RWPE1 (cell line): Measurements from ENCODE around the gene NPM1.
"Not testable (repeated sequence)": the region's sequence is repeated elsewhere in the genome, so short reads cannot be mapped to it uniquely, and the experiment has no call there.

Experiments
- CTCF ChIA-PET: fragments of 350-600 bp; sonication (Branson Sonifier 250); formaldehyde crosslinking; extraction: SDS; loops from one replicate; lab custom pipeline; 2021; lab: Yijun Ruan, JAX
- POLR2A ChIA-PET: fragments of 400-600 bp; formaldehyde crosslinking; extraction: SDS; loops from one replicate; lab custom pipeline; 2020; ENCODE audit warnings: antibody characterized with exemption; ENCODE audit not compliant: low non-redundant PET; lab: Yijun Ruan, JAX
- DNase-seq: peaks from one replicate; pipeline ENCODE4 v3.0.0; 2012; ENCODE audit warnings: low spot score
- H3K27ac ChIP-seq: fragments of 450-650 bp; 2 replicates; pipeline ENCODE4 v1.5.1; 2017
- TF ChIP-seq, protein P1 (sequence below): fragments of 450-650 bp; conservative IDR thresholded peaks from 2 replicates; pipeline ENCODE4 v1.5.1; 2017; ENCODE audit warnings: low read depth, mild to moderate bottlenecking

NPM1 gene

DNA sequence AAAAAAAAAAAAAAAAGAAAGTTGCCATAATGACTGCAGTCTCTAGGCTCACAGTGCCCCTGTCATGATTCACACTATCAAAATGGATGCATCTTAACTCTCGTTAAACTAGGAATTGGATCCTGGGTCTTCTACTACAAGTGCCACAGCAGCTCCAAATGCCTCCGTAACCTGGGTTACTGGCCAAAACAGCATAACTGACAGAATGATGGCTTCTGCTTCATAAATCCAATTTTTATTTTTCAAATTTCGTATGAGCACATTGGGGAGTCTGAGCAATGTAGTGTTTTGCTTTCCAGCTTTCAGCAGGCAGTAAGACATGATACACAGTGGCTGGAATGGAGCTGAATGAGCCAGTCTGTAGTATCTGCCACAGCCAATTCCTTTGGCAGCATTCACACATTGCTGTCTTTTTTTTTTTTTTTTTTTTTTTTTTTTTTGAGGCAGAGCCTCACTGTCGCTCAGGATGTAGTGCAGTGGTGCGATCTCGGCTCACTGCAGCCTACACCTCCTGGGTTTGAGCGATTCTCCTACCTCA lies 36.0 kb upstream of the NPM1 start:
- no peak for DNase-seq
- CTCF ChIA-PET: interaction anchor here (0.8 to 1.1 kb wide), 2 partner anchors 10 to 248 kb away, joined by 3 read pairs; no protein-coding TSS in a partner anchor
- POLR2A ChIA-PET: no interaction called here
- TF ChIP-seq, protein P1, sequence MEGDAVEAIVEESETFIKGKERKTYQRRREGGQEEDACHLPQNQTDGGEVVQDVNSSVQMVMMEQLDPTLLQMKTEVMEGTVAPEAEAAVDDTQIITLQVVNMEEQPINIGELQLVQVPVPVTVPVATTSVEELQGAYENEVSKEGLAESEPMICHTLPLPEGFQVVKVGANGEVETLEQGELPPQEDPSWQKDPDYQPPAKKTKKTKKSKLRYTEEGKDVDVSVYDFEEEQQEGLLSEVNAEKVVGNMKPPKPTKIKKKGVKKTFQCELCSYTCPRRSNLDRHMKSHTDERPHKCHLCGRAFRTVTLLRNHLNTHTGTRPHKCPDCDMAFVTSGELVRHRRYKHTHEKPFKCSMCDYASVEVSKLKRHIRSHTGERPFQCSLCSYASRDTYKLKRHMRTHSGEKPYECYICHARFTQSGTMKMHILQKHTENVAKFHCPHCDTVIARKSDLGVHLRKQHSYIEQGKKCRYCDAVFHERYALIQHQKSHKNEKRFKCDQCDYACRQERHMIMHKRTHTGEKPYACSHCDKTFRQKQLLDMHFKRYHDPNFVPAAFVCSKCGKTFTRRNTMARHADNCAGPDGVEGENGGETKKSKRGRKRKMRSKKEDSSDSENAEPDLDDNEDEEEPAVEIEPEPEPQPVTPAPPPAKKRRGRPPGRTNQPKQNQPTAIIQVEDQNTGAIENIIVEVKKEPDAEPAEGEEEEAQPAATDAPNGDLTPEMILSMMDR: no peak
- no peak overlapping the region for H3K27ac ChIP-seq

DNA sequence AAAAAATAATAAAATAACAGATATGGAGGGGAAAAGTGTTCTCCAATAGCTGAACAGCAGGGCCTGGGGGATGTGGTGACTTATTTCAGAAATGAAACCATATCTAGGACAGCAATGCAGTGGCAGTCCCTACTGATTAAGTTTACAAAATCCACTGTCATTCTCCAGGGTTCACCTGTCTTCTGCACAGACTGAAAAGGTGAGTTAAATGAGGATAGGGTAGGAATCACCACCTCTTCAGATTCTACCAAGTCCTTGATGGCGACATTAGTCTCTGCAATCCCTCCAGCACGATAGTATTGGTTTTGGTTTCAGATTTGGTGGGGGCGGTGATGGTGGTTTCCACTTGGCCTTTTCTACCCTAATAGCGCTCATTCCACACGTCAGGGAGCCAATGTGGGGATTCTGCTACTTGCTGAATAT lies 32.3 kb upstream of the NPM1 start:
- H3K27ac ChIP-seq: no peak overlapping the region
- no peak for DNase-seq
- TF ChIP-seq, protein P1: no peak
- ChIA-PET CTCF (no interaction called here), POLR2A (no interaction called here)

DNA sequence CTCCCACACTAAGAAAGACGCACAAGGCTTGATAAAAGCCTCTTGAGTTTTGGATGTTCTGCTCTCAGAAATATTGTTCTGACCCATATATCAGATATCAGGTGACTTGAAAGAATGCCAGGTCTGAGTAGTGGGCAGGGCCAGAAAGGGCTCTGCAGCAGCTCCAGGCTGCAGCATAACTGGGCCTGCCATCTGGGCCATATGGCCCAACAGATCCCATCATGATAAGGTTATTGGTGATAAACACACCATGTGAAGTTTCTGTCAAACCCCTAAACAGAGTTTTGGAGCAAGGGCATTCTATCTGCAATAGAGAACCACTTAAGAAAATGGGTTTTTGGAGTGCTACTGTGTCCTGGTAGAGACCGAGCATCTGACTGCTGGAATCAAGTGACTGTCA lies 29.8 kb upstream of the NPM1 start:
- no peak for DNase-seq
- TF ChIP-seq, protein P1: no peak
- ChIA-PET CTCF (interaction anchor here (0.5 to 0.6 kb wide), 2 partner anchors 185 to 441 kb away, joined by 3 read pairs; no protein-coding TSS in a partner anchor), POLR2A (no interaction called here)
- no peak overlapping the region for H3K27ac ChIP-seq

DNA sequence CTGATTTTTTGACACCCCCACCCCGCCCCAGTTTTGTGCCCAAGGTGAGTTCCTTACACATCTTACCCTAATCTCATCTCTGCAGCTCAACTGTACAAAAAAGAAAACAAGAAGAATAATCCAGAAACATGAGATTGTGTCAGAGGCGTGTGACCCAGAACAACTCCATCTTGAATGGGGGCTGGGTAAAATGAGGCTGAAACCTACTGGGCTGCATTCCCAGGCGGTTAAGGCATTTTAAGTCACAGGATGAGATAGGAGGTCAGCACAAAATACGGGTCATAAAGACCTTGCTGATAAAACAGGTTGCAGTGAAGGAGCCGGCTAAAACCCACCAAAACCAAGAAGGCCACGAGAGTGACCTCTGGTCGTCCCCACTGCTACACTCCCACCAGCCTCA lies 26.5 kb upstream of the NPM1 start:
- DNase-seq, H3K27ac ChIP-seq, POLR2A ChIA-PET, CTCF ChIA-PET: not testable (repeated sequence)

DNA sequence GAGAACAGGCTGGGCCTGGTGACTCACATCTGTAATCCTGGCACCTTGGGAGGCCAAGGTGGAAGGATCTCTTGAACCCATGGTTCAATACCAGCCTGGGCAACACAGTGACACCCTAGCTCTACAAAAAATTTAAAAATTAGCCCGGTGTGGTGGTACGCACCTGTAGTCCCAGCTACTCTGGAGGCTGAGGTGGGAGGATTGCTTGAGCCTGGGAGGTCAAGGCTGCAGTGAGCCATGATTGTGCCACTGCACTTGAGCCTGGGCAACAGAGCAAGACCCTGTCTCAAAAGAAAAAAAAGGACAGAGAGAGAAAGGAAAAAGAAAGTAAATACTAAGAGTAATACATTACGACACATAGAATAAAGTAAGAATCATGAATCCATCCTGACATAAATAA lies 24.4 kb upstream of the NPM1 start:
- H3K27ac ChIP-seq, POLR2A ChIA-PET, DNase-seq: not testable (repeated sequence)
- CTCF ChIA-PET: interaction anchor here (0.6 kb wide), 1 partner anchor 65 kb away, joined by 3 read pairs; no protein-coding TSS in a partner anchor

DNA sequence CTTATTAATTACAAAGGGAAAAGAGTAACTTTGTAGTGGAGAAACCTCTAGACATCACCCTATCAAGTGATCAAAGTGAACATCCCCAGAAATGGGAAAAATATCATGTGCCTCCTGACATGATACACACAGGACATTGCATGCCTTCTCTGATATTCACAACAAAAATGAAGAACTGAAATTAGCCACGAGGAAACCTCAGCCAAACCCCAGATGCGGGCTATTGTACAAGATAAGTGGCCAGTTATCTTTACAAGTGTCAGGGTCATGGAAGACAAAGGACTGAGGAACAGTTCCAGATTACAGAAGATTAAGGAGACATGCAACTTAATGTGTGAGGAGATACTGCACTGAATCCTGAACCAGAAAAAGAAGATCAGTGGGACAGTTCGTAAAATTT lies 23.8 kb upstream of the NPM1 start:
- TF ChIP-seq, protein P1: no peak
- ChIA-PET CTCF (no interaction called here), POLR2A (no interaction called here)
- no peak for DNase-seq
- H3K27ac ChIP-seq: no peak overlapping the region

DNA sequence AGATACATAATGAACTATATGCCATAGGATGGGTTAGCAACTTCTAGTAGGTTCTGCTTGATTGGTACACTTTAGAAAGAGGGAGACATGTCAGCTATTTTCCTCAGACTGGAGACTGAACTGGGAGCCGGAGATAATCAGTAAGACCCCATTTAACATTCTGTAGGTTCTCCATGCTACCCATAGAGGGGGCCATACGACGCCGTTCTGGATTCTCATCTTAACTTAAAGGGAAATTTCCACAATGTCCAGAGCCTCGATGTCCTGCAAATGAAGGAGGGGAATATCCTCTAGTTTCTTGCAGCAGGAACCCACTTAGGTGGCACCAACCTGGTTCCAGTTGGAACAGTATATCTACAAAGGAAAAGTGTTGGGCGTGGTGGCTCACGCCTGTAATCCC lies 22.3 kb upstream of the NPM1 start:
- TF ChIP-seq, protein P1: no peak
- CTCF ChIA-PET: no interaction called here
- DNase-seq: no peak
- no peak overlapping the region for H3K27ac ChIP-seq
- POLR2A ChIA-PET: no interaction called here
